Measurements from ENCODE around the gene BEST1.

BEST1 gene

DNA sequence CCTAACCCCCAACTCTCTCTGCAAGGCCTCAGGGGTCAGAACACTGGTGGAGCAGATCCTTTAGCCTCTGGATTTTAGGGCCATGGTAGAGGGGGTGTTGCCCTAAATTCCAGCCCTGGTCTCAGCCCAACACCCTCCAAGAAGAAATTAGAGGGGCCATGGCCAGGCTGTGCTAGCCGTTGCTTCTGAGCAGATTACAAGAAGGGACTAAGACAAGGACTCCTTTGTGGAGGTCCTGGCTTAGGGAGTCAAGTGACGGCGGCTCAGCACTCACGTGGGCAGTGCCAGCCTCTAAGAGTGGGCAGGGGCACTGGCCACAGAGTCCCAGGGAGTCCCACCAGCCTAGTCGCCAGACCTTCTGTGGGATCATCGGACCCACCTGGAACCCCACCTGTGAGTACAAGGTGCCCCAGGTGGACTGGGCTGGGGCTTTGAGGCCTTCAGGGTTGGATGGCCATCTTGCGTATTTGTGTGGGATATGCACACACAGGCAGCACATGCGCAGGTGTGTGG is at the start of gene BEST1:
TSS of gene BEST1 (plus strand) at position 317 of the 513 bp plus-strand sequence. CDS start 1,456 bp downstream, outside the sequence.
- DNase-seq (ENCODE audit: low read depth in 4 of 4, low spot score in 1 of 4): no peak

DNA sequence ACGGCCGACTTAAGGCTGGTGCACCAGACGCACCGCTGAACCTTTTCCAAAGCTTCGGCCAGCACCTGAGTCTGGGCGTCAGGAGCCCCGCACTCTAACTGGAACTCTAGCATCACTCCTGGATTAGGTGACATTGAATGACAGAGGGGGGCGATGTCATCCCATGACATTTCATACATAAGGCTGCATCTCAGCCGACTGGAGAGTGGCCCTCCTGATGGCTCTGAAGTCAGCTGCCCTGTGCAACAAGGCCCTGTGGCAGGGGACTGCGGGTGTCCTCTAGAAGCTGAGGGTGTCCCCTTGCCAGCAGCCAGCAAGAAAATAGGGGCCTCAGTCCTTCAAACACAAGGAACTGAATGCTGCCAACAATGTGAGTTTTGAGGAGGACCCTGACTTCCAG is 48.8 kb upstream of the BEST1 start:
- no peak for DNase-seq (ENCODE audit: low read depth in 4 of 4, low spot score in 1 of 4)

DNA sequence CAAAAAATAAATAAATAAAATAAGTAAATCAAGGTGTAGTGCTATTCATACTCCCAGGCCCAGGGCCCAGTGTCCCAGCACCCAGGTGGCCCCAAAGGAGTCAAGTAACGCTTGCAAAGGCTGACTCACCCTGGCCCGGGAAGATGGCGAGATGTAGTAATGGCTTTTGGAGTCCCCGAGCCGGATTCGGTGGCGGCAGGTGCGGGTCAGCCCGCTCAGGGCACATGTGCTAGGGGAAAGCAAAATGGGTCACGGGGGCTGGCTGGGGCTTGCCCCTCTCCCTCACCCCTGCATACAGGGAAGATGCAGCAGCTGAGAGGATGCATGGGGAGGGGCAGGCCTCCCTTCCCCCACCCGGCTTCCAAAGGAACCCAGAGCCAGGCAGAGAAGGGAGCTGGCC is 47.8 kb upstream of the BEST1 start:
- DNase-seq (ENCODE audit: low read depth in 4 of 4, low spot score in 1 of 4): no peak

DNA sequence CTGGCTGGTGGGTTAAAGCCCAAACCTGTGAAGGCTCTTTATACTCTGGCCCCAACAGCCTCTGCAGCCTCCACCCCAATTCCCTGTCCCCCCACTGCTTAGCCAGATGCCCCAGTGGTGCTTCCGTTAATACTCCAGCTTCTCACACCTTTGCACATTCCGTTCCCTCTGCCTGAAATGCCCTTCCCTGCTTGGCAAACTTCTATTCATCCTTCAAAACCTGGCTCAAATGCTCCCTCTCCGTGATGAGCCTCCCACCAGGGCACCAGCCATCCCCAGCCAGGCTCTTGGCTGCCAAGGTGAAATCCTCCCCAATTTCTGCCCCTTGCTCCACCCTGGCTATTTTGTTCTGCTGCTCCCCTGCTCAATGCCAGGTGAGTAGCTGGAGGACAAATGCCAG is 46.3 kb upstream of the BEST1 start:
- DNase-seq (ENCODE audit: low read depth in 4 of 4, low spot score in 1 of 4): no peak

DNA sequence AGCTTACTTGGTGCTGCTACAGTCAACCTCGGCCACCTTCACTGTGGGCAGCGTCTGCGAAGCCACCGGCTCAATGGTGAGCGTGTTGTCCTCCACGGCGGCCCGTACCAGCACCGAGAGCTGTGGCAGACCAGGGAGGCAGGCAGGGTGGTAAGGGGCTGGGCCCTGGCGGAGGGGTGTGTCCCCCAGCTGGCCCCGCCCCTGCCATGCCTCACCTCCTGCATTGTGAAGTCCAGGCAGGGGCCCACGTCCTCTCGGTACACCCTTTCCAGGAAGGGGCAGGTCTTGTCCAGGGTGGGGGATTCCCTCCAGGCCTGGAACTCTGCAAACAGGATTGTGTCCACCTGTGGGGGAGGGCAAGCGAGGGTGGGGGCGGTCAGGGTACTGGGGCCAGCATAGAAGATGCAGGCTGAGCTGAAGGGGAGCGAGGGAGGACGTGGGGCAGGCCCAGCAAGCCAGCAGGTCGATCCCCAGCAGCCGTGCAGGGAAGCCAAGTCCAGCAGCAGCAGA is 45.6 kb upstream of the BEST1 start:
- no peak for DNase-seq (ENCODE audit: low read depth in 4 of 4, low spot score in 1 of 4)

DNA sequence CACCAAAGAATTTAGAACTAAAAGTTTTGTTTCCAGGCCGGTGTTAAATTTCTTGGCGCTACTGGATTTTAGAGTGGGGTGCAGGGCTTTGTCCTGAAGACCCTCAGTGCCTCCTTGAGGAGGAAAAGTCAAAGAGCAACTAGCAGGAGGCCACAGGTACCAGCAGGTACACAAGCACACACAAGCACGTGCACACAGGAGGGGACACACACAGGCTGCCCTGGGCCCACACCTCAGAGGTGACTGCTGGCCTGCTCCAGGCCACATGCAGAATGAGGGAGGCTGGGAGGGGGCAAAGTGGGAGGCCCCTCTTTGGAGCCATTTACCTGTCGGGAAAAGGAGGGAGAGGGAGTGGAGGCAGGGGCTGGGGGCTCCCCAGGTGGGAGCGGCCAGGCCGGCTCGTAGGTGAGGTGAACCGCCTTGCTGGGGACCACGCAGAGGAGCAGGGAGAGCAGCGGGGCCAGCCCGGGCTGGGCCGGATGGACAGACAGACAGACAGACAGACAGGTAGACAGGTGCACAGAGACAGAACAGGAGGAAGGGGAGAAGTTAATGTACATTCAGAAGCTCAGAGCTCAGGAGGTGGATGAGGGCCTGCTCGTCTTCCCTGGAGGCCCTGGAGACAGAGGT is 45.0 kb upstream of the BEST1 start:
- no peak for DNase-seq (ENCODE audit: low read depth in 4 of 4, low spot score in 1 of 4)

DNA sequence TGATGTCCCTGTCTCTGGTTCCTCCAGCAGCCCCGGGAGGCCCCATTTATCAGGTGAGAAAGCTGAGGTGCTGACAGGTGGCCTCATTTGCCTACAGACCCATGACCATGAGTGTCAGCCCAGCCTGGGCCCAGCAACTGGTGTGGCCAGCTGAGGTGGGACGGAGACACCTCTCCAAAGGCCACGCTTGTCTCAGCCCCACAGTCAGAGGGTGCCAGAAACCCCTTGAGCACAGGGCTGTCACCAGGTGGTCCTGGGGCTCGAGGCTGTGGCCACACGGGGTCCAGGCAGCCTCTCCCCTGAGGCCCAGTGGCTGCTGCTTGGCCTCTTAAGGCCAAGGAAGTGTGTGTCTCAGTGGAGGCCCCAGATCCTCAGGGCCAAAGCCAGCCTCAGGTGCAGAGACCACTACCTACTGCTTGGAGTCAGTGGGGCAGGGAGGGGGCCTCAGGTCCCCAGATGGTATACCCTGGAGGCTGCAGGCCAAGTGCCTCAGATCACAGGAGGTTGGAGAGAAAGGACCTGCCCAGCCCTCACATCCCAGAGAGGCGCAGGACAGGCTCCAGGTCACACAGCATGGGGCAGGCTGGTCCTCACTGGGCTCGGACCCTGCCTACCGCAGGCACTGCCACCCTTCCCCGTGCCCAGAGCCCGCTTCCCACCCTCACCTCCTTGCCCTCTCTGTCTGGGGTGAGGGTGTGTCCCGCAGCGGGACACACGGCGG is 44.2 kb upstream of the BEST1 start:
- DNase-seq (ENCODE audit: low read depth in 4 of 4, low spot score in 1 of 4): no peak

DNA sequence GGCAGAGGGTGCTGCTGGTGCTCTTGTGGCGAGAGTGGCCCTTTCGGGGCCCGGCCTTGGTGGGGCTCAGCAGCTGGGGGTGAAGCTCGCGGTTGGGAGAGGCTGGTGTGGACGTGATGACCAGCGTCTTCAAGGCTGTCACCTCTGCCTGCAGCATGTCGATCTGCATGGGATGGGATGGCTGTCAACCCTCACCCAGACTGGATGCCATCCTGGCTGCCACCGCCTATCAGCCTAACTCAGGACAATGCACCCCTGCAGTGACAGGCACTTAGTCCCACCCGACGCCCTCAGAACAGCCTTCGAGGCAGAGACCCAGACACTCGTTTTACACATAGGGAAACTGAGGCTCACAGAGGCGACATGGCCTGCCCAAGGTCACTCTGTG is 43.6 kb upstream of the BEST1 start:
- DNase-seq (ENCODE audit: low read depth in 4 of 4, low spot score in 1 of 4): no peak

DNA sequence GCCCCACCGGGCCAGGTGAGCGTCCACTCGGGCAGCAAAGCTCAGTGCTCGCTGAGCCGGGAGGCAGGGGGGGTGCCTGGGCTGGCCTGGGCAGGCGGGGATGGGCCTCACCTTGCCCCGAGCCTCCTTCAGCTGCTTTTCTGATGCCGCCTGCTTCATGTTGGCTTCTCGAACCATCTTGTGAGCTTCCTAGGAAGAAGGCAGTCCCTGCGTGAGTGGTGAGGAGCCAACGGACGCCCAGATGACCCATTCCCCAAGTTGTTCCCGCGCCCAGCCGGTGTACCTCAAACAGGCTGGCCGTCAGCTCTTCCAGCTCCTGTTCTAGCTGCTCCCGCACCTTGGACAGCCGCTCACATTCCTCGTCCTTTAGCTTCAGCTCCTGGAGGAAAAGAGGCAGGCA is 42.9 kb upstream of the BEST1 start:
- no peak for DNase-seq (ENCODE audit: low read depth in 4 of 4, low spot score in 1 of 4)

DNA sequence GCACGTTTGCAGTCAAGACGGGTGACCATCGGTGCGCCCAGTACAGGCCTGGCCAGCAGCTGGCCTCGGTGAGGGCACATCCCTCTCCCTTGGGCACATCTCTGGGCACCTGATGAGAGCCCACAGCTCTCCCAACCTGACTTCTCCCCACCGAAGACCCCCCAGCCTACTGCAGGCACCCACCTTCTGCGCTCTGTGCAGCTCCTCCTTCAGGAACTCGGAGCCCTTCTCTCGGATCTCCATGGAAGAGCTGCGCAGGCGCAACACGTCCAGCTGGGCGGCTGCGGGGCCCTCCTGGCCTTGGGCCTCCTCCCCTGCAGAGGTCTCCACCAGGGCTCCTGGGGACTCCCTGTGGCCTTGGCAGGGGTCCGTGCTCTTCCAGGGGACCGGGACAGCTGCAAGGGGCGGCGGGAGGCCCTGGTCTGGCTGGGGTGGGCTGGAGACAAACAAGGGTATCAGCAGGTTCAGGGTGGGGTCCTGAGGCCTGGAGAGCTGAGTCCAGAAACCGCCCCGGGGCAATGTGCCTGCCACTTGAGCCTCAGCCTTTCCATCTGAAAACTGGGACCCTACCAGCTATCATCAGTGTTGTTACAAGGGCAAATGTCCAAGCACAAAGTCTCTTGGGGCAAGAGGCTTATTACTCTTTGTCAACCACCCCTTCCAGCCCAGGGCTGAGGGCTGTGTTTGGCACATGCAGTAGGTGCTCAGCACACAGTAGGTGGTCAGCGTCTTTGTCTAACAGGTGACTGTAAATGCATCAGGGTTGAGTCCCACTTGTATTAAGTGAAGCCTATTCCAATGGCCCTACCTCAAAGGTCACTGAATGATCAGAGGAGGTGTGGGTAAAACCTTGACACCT is 42.1 kb upstream of the BEST1 start:
- no peak for DNase-seq (ENCODE audit: low read depth in 4 of 4, low spot score in 1 of 4)

DNA sequence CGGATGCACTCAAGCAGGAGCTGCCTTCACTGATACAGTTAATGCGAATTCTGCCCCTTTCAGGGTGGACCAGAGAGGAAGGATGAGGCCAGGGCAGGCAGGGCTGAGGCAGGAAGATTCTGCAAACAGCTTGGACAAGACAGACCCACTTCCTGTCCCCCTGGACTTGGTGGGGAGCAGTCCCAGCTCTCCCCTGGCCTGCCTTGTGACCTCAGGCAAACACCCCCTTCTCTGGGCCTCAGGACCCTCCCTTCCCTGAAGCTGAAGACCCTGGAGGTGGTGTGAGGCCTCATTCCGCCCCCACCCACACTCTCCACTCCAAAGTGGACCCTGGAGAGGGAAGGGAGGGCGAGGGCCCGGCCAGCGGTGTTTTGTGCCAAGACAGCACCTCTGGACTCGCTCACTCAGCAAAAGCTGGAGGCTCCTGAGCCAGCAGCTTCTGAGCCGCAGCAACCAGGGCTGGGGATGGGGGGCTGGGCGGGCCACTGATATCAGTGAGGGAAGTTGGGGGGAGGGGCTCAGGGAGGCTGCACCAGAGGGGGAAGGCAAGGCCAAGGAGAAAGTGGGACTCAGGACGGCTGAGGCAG is 41.3 kb upstream of the BEST1 start:
- no peak for DNase-seq (ENCODE audit: low read depth in 4 of 4, low spot score in 1 of 4)

DNA sequence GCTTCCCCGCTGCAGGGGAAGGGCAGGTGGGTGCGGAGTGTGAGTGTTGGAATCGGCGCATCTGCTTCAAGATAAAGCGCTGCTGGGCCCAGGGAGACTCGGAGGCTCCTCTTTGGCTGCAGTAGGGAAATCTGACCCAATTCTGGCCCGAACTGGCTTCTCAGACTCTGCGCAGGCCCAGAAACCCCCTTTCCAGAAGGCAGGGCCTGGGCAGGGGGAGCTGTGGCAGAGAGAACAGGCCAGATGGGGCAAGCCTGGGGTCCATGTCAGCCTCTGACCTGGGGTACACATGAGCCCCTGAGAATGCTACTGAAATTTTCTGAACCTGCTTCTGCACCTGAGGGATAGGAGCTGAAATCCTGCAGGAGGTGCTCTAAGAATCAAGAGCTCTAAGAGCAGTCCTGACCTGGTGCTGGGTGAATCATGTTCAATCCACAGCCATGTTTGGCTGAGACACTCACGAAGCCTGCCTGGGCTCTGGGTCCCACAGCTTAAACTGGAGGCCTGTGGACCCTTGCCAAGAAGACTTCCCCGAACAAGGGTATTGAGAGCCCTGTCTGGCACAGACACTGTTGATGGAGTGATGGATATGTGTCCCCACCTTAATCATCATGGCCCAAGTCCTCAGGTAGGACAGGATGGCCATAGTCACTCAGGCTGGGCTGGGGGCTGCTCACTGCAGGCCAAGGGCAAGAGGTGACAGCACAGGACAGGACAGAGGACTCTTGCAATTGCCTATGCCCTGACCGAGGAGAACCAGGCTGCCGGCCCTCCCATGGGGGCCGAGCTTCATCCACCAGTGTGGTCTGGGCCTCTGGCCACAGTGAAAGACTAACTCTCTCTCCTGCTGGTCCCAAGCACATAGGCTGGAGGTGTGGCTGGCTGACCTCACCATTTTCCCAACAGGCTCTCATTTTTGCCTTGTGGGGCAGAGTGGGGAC is 39.7 kb upstream of the BEST1 start:
- DNase-seq (ENCODE audit: low read depth in 4 of 4, low spot score in 1 of 4): no peak

DNA sequence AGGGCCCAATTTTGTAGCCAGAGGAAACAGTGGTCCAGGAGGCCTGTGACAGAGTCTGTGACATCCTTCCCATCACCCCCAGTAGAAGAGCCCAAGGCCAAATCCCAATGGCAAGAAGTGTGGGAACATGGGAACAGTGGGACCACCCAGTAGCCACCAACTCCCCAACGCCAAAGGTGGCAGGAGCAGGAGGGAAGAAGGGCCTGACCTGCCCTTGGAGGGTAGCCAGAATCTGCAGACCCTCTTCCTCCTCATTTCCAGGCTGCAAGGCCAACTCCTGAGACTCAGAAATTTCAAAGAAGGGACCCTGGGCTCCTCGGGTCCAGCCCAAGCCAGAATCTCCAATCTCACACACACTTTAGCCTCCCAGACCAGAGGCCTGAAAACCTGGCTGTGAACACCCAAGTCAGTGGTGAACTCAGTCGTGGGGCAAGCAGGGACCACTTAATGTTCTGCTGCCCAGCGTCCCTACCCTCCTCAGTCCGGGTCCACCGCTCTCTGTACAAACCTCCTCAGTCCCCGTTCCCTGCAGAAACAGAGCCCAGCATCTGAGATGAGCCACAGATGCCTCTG is 38.9 kb upstream of the BEST1 start:
- DNase-seq (ENCODE audit: low read depth in 4 of 4, low spot score in 1 of 4): no peak

DNA sequence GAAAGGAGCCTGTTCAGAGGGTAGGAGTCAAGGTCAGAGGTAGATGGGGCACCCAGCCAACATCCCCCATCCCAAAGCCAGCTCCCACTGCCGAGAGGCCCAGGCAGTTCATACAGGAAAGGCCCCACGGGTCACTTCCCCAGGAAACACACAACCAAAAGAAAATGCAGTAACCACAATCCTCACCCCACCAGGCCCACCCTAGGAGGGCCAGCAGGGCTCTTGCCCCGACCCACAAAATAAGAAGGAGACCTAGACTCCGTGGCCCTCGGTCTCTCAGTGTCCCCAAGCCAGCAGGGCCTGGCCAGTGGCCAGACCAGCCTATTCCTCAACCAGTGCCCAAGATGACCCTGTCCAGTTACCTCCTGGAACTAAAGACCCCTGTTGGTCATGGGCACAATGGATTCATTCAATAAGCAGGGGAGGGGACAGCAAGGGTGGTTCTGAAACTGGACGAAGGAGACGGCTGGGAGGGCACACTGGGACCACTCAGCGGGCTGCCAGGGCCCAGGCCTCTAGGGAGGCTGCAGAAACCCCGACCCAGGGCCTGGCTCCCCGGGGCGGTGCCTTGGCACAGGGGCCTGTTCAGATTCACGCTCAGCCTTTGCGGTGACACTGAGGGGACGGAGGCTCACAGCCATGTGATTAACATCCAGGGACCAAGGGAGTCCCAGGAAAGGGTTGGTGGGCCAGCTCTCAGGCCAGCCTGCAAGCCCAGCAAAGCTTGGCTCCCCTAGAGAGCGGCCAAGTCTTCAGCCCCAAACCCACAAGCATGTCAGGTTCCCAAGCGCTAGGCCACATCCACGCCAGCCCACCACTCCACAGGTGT is 38.2 kb upstream of the BEST1 start:
- no peak for DNase-seq (ENCODE audit: low read depth in 4 of 4, low spot score in 1 of 4)

DNA sequence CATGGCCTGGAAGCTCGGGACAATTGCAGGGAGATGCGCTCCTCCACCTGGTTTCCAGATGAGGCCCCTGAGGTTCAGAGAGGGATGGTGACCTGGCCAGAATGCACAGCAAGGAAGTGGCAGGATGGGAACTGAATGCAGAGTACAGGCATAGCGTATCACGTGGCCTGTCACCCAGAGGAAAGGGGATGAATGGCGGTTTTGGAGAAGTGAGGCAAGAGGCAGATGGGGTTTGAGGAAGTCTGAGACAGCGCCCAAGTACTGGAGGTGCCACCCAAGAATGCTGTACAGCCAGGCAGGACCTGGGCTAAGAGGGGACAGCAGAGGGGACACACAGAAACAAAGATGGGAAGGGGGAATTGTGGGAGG is 37.6 kb upstream of the BEST1 start:
- no peak for DNase-seq (ENCODE audit: low read depth in 4 of 4, low spot score in 1 of 4)

DNA sequence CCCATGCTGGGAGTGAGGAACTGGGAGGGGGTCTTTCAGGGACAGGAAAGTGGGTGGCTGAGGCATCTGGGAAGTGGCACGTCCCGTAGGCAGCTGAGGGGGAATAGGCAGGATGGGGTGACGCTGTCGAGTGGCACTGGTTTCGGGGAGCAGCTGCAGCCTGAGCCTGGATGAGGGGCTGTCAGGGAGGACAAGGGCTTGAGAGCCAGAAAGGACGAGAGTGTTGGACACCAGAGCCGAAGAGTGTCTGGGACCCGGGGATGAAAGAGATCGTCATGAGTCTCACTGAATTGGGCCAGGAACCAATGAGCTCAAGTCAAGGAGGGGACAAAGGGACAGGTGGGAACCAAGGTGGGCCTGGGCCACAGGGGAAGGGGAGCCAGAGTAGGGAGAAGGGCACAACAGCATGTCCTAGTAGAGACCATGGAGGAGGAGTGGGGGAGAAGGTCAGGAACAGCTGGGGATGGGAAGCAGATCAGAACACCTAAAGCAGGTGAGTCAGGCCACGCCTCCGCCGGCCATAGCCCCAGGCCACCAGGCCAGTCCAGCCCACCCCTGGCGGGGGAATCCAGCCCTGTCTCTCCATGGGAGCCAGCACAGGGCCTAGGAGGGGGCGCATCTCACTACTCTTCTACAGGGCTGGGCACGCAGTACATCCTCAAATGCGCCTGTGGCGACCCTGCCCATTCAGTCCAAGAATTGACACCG is 37.0 kb upstream of the BEST1 start:
- DNase-seq (ENCODE audit: low read depth in 4 of 4, low spot score in 1 of 4): no peak

DNA sequence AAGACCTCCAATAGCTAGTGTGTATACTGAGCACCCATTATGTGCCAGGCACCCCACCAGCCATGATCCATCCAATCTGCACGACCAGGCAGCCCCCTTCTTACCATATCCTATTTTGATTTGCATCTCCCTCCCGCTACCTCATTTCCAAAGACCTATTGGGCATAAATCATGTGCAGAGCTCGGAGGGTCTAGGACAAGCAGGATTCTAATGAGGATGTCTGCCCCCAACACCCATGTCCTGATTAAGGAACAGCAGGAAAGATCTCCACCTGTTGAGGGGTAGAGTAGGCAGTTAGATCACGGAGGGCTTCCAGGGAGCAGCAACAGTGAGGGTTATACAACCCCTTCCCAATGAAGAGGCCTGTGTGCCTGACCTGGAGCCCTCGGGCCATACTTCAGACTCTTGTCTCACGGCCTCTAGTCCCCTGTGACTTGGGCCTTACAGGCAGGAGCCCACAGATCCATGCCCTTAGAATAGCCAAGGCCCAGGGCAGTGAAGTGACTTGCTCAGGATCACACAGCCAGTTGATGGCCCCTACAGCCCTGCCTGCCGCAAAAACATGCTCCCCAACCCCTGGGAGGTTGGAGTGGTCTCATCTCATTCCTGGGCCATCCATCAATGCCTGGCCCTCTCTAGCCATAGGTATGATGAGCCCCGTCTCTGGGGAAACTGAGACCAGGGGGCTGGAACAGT is 36.3 kb upstream of the BEST1 start:
- DNase-seq (ENCODE audit: low read depth in 4 of 4, low spot score in 1 of 4): no peak

Measured in stimulated activated CD4-positive, alpha-beta T cell treated with anti-CD3 and anti-CD28 coated beads, Interleukin-1b, Interleukin-23, amount 100 ng/mL, for 24 hours (primary cell).